NCI-H1694 (cell line): ENCODE measurements around the gene EPS15.
"Not testable (repeated sequence)": the region's sequence is repeated elsewhere in the genome, so short reads cannot be mapped to it uniquely, and the experiment has no call there.

Experiments used
- DNase-seq: peaks from one replicate; lab custom pipeline; 2025; lab: John Stamatoyannopoulos, UW

Gene EPS15

GRCh38 chr1:51514733-51515132, 4.3 kb downstream of the EPS15 start:
- no peak for DNase-seq

GRCh38 chr1:51512606-51513005, 6.5 kb downstream of the EPS15 start:
- DNase-seq = no peak

GRCh38 chr1:51512120-51512519, 6.9 kb downstream of the EPS15 start:
- no peak for DNase-seq

- DNase-seq = no peak
Measured at GRCh38 chr1:51509773-51510172, 9.3 kb downstream of the EPS15 start.

- DNase-seq = no peak
Measured at GRCh38 chr1:51506537-51506936, 12.5 kb downstream of the EPS15 start.

GRCh38 chr1:51504806-51505525, 14.1 kb downstream of the EPS15 start:
- DNase-seq = no peak

GRCh38 chr1:51501218-51501630, 17.8 kb downstream of the EPS15 start:
- DNase-seq = not testable (repeated sequence)

GRCh38 chr1:51499694-51500093, 19.4 kb downstream of the EPS15 start:
- no peak for DNase-seq

GRCh38 chr1:51498924-51499323, 20.1 kb downstream of the EPS15 start:
- DNase-seq = no peak

GRCh38 chr1:51497340-51497739, 21.7 kb downstream of the EPS15 start:
- no peak for DNase-seq

- DNase-seq = no peak
Measured at GRCh38 chr1:51494138-51494830, 24.8 kb downstream of the EPS15 start.

- DNase-seq = no peak
Measured at GRCh38 chr1:51491166-51491981, 27.7 kb downstream of the EPS15 start.

- DNase-seq = no peak
Measured at GRCh38 chr1:51489472-51489871, 29.6 kb downstream of the EPS15 start.

GRCh38 chr1:51488372-51489050, 30.6 kb downstream of the EPS15 start:
- no peak for DNase-seq

GRCh38 chr1:51487628-51488027, 31.4 kb downstream of the EPS15 start:
- no peak for DNase-seq

GRCh38 chr1:51484591-51484990, 34.5 kb downstream of the EPS15 start:
- DNase-seq = no peak

- no peak for DNase-seq
Measured at GRCh38 chr1:51482881-51483280, 36.2 kb downstream of the EPS15 start.

GRCh38 chr1:51474832-51475620, 44.0 kb downstream of the EPS15 start:
- not testable (repeated sequence) for DNase-seq

- DNase-seq = no peak
Measured at GRCh38 chr1:51473331-51474115, 45.5 kb downstream of the EPS15 start.

- DNase-seq = no peak
Measured at GRCh38 chr1:51472359-51472758, 46.7 kb downstream of the EPS15 start.

GRCh38 chr1:51469518-51469917, 49.5 kb downstream of the EPS15 start:
- DNase-seq = no peak
